ENCODE results near the gene KRTAP12-4.

Gene KRTAP12-4

GRCh38 chr21:44681861-44682579, 27.6 kb upstream of the KRTAP12-4 start, which contains the start of gene KRTAP12-1:
KRTAP12-1 (minus strand) TSS chr21:44682163; CDS start chr21:44682123, 40 bp downstream.
- H3K4me3 ChIP-seq (ENCODE audit: insufficient read depth, low read length, poor library complexity, severe bottlenecking), result no peak within 1 kb of the TSS
- no peak for TF ChIP-seq EZH2phosphoT487 (conservative IDR thresholded peaks at IDR 0.05; ENCODE audit: low read length)
- TF ChIP-seq, protein P1, sequence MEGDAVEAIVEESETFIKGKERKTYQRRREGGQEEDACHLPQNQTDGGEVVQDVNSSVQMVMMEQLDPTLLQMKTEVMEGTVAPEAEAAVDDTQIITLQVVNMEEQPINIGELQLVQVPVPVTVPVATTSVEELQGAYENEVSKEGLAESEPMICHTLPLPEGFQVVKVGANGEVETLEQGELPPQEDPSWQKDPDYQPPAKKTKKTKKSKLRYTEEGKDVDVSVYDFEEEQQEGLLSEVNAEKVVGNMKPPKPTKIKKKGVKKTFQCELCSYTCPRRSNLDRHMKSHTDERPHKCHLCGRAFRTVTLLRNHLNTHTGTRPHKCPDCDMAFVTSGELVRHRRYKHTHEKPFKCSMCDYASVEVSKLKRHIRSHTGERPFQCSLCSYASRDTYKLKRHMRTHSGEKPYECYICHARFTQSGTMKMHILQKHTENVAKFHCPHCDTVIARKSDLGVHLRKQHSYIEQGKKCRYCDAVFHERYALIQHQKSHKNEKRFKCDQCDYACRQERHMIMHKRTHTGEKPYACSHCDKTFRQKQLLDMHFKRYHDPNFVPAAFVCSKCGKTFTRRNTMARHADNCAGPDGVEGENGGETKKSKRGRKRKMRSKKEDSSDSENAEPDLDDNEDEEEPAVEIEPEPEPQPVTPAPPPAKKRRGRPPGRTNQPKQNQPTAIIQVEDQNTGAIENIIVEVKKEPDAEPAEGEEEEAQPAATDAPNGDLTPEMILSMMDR (IDR thresholded peaks at IDR 0.05; ENCODE audit: insufficient read depth, low read length, poor library complexity, severe bottlenecking), result no peak

GRCh38 chr21:44681152-44681551, 26.7 kb upstream of the KRTAP12-4 start:
- Histone ChIP-seq H3K27me3 (ENCODE audit: low read length) (no peaks in the 10 kb centered on the region), H3K36me3 (ENCODE audit: low read length) (no peaks in the 10 kb centered on the region), H4K20me1 (ENCODE audit: low read depth, low read length) (no peaks in the 10 kb centered on the region), H3K9me2 (replicated peaks; ENCODE audit: insufficient read depth, low read length) (no peaks in the 10 kb centered on the region), H3K4me3 (ENCODE audit: insufficient read depth, low read length, poor library complexity, severe bottlenecking) (no peak overlapping the region), H3F3A (ENCODE audit: insufficient read depth) (no peaks in the 10 kb centered on the region), H3K9me3 (ENCODE audit: insufficient read depth, low read length) (no peaks in the 10 kb centered on the region), H3K9ac (ENCODE audit: low read length) (no peak overlapping the region), H3K79me2 (ENCODE audit: insufficient read depth, low read length) (no peaks in the 10 kb centered on the region), H3K4me2 (ENCODE audit: low read depth, low read length, poor library complexity, severe bottlenecking) (no peak overlapping the region), H2AFZ (ENCODE audit: low read depth, low read length, severe bottlenecking) (no peak overlapping the region), H3K27ac (ENCODE audit: low read depth, low read length) (no peak overlapping the region)
- no peak for TF ChIP-seq EZH2phosphoT487 (conservative IDR thresholded peaks at IDR 0.05; ENCODE audit: low read length)
- TF ChIP-seq, protein P1 (IDR thresholded peaks at IDR 0.05; ENCODE audit: insufficient read depth, low read length, poor library complexity, severe bottlenecking), result no peak

More at GRCh38 chr21:44681861-44682579, 27.6 kb upstream of the KRTAP12-4 start, which contains the start of gene KRTAP12-1:
- no peak within 1 kb of the TSS for H3K27ac ChIP-seq (ENCODE audit: low read depth, low read length)
- no peak within 1 kb of the TSS for H3K4me2 ChIP-seq (ENCODE audit: low read depth, low read length, poor library complexity, severe bottlenecking)
- no peak within 1 kb of the TSS for H3K9ac ChIP-seq (ENCODE audit: low read length)
- H4K20me1 ChIP-seq (ENCODE audit: low read depth, low read length), result no peaks in the 10 kb centered on the region
- no peaks in the 10 kb centered on the region for H3K9me3 ChIP-seq (ENCODE audit: insufficient read depth, low read length)
- H3F3A ChIP-seq (ENCODE audit: insufficient read depth), result no peaks in the 10 kb centered on the region
- H3K79me2 ChIP-seq (ENCODE audit: insufficient read depth, low read length), result no peaks in the 10 kb centered on the region
- no peak within 1 kb of the TSS for H2AFZ ChIP-seq (ENCODE audit: low read depth, low read length, severe bottlenecking)
- H3K27me3 ChIP-seq (ENCODE audit: low read length), result no peaks in the 10 kb centered on the region
- H3K9me2 ChIP-seq (replicated peaks; ENCODE audit: insufficient read depth, low read length), result no peaks in the 10 kb centered on the region
- H3K36me3 ChIP-seq (ENCODE audit: low read length), result no peaks in the 10 kb centered on the region

DNA sequence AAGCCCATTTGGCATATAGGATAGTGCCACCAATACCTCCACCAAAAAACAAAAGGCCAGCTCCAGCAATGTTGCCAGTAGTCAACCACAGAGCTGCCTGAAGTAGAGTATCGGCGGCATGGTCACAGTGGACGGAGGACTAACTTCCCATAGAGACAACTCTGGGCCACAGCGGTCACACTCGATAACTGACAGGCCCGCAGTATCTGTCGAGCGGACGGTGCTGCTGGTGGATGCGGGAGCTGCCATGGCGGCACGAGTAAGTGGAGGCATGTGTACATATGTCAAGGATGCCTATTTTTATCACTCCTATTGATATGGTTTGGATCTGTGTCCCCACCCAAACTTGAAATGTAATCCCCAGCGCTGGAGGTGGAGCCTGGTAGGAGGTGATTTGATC, 23.4 kb upstream of the KRTAP12-4 start:
- H3K9me2 ChIP-seq (replicated peaks; ENCODE audit: insufficient read depth, low read length), result no peaks in the 10 kb centered on the region
- no peaks in the 10 kb centered on the region for H4K20me1 ChIP-seq (ENCODE audit: low read depth, low read length)
- H3K27me3 ChIP-seq (ENCODE audit: low read length), result no peaks in the 10 kb centered on the region
- no peak overlapping the region for H3K4me2 ChIP-seq (ENCODE audit: low read depth, low read length, poor library complexity, severe bottlenecking)
- no peak for TF ChIP-seq EZH2phosphoT487 (conservative IDR thresholded peaks at IDR 0.05; ENCODE audit: low read length)
- TF ChIP-seq, protein P1 (IDR thresholded peaks at IDR 0.05; ENCODE audit: insufficient read depth, low read length, poor library complexity, severe bottlenecking), result no peak
- H3K36me3 ChIP-seq (ENCODE audit: low read length), result no peaks in the 10 kb centered on the region
- no peaks in the 10 kb centered on the region for H3K79me2 ChIP-seq (ENCODE audit: insufficient read depth, low read length)
- no peaks in the 10 kb centered on the region for H3F3A ChIP-seq (ENCODE audit: insufficient read depth)
- no peaks in the 10 kb centered on the region for H3K9me3 ChIP-seq (ENCODE audit: insufficient read depth, low read length)
- H2AFZ ChIP-seq (ENCODE audit: low read depth, low read length, severe bottlenecking), result no peak overlapping the region
- H3K27ac ChIP-seq (ENCODE audit: low read depth, low read length), result no peak overlapping the region
- H3K4me3 ChIP-seq (ENCODE audit: insufficient read depth, low read length, poor library complexity, severe bottlenecking), result no peak overlapping the region
- no peak overlapping the region for H3K9ac ChIP-seq (ENCODE audit: low read length)
